HPDE6-E6E7 (cell line): ENCODE data around the gene BAZ1B.
"Not testable (repeated sequence)": the region's sequence is repeated elsewhere in the genome, so short reads cannot be mapped to it uniquely, and the experiment has no call there.

Experiments used
- DNase-seq: peaks from one replicate; pipeline ENCODE4 v3.0.0; 2011; ENCODE audit warnings: missing footprints; ENCODE audit errors: extremely low spot score

The BAZ1B gene

DNA sequence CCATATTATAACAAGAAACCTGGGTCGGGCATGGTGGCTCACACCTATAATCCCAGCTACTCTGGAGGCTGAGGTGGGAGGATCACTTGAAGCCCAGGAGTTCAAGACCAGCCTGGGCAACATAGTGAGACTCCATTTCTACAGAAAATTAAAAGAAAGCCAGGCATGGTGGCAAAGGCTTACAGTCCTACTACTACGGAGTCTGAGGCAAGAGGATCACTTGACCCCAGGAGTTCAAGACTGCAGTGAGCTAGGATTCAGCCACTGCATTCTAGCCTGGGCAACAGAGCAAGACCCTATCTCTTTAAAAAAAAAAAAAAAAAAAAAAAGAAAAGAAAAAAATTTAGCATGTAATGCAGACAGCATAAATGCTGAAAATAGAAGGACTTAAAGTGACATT is 16.4 kb upstream of the BAZ1B start:
- not testable (repeated sequence) for DNase-seq

DNA sequence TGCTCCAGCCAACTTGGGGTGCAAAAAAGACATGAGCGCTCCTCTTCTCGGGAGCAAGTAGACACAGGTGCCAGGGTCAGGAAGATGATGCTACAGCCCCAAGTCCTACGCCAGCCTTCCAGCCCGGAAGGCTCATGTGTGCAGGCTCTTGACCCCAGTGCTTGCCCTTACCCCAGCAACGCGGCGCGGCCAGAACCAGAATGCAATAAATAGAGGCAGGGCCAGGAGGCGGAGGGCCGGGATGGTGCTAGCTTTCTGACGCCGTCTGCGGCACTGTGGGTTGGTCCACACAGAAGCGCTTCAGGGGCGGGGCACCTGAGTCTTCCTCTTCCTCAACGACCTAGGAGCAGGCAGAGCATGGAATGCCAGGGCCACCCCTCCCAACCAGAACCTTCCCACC is 15.0 kb upstream of the BAZ1B start:
- DNase-seq, result no peak

DNA sequence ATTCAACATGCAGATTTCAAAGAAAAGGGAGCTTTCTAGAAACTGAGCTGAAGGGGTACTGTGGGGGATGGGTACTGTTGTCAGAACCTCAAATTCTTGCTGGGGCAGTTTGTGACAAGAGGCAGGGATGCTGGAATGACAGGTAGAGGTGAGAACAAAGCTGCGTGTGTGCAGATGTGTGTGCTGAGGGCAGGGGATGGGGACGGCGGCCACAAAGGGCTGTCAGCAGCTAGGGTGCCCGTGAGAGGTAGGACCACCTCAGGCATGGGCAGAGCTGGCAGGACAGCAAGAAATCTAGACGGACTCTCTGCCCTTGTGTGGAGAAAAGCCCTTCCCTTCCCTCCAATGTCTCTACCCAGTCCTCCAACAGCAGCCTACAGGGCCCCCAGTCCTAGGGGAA is 14.4 kb upstream of the BAZ1B start:
- no peak for DNase-seq

DNA sequence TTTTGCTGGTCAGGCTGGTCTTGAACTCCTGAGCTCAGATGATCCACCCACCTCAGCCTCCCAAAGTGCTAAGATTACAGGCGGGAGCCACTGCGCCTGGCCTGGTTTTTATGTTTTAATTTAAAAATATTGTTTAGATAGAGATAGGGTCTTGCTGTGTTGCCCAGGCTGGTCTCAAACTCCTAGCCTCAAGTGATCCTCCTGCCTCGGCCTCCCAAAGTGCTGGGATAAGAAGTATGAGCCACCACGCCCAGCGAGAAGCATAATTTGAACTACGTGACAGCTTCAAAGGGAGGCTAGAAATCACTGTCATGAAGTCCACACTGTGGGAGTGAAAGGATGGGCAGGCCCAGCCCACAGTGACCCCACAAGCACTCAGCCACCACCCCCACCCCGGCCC is 13.8 kb upstream of the BAZ1B start:
- DNase-seq, result not testable (repeated sequence)

DNA sequence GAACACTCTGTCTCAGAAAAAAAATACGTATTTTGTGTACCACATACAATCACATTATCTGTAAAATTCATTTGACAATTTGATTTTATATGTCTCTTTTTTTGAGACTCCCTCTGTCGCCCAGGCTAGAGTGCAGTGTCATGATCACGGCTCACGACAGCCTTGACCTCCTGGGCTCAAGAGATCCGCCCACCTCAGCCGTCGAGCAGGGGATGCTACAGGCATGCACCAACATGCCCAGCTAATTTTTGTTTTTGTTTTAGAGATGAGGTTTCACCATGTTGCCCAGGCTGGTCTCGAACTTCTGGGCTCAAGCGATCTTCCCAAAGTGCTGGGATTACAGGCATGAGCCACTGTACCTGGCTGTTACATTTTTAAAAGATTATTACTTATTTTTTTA is 11.6 kb upstream of the BAZ1B start:
- no peak for DNase-seq

DNA sequence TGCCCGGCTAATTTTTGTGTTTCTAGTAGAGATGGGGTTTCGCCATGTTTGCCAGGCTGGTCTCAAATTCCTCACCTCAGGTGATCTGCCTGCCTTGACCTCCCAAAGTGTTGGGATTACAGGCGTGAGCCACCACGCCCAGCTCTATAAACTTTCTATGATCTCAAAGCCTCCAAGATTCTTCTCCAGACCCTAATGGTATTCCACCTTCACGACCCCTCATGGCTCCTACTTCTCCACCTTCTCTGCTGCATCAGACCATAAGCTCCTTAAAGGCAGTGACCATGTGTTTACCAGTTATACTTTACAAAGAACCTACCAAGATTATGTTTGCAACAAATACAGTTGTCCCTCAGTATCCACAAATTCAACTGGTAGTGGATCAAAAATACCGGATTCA is 10.1 kb upstream of the BAZ1B start:
- DNase-seq, result no peak

DNA sequence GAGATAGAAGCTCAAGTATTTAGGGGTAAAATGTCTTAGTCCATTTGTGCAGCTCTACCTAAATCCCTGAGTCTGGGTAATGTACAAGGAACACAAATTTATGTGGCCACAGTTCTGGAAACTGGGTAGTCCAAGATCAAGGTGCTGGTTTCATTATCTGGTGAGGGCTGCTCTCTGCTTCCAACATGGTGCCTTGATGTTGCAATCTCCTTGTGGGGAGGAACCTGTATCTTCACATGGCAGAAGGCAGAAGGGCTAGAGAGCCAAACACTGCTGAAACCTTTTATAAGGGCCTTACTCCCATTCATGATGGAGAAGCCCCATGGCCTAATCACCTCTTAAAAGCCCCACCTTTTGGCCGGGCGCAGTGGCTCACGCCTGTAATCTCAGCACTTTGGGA is 8.7 kb upstream of the BAZ1B start:
- no peak for DNase-seq

DNA sequence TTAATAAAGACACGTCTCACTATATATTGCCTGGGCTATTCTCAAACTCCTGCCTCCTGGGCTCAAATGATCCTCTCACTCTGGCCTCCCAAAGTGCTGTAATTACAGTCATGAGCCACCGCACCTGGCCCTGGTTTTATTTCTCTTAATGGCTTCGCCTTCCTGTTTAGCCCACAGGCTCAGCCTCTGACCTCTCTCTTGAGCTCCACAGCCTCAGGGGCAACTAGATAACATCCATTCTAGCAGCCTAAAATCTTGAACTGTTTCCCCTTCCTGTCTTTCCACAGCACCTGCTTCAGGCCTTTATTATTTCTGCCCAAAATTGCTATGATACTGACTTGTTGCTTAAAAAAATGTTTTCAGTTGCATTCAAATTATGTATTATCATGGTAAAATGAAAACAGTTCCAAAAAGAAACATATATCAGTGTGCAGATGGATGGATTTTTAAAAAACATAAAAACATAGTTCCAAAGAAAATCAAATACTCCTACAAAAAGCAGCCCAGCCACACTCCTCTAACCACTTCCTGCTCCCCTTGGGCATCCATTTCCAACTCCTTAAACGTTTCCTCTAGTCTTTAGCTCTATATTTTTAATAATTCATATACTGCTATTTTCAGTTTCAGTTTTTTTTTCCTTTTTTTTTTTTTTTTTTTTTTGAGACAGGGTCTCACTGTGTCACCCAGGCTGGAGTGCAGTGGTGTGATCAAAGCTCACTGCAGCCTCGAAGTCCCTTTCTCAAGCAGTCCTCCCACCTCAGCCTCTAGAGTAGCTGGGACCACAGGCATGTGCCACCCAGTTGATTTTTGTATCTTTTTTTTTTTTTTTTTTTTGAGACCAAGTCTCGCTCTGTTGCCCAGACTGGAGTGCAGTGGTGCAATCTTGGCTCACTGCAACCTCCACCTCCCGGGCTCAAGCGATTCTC is 5.1 kb upstream of the BAZ1B start:
- DNase-seq, result no peak

DNA sequence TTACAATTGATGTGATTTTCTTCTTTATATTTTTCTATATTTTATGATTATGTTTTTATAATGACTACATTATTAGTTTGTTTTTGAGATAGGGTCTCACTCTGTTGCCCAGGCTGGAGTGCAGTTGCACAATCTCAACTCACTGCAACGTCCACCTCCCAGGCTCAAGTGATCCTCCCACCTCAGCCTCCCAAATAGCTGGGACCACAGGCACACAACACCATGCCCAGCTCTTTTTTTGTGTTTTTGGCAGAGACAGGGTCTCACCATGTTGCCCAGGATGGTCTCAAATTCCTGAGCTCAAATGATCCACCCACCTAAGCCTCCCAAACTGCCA is 4.0 kb upstream of the BAZ1B start:
- DNase-seq, result not testable (repeated sequence)

DNA sequence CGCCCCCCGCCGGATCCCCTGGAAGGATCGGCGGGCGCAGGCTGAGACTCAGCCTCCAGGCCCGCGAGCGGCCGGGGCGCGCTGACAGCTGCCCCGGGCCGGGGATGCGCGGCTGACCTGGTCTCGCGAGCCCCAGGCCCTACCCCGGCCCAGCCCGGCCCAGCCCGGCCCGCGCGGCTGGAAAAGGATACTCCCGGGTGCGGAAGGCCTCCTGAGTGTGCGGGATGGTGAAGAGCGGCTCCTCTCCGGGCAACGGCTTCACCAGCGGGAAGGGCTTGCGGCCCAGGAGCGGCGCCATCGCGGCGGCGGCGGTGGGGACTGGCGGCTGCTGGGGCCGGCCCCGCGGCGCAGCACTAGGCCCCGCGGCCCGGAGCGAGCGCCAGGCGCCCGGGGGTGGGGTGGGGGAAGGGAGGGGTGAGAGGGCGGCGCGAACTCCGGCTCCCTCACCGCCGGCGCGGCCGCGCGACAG is 423 bp downstream of the BAZ1B start:
- DNase-seq, result peak; percentile 26

DNA sequence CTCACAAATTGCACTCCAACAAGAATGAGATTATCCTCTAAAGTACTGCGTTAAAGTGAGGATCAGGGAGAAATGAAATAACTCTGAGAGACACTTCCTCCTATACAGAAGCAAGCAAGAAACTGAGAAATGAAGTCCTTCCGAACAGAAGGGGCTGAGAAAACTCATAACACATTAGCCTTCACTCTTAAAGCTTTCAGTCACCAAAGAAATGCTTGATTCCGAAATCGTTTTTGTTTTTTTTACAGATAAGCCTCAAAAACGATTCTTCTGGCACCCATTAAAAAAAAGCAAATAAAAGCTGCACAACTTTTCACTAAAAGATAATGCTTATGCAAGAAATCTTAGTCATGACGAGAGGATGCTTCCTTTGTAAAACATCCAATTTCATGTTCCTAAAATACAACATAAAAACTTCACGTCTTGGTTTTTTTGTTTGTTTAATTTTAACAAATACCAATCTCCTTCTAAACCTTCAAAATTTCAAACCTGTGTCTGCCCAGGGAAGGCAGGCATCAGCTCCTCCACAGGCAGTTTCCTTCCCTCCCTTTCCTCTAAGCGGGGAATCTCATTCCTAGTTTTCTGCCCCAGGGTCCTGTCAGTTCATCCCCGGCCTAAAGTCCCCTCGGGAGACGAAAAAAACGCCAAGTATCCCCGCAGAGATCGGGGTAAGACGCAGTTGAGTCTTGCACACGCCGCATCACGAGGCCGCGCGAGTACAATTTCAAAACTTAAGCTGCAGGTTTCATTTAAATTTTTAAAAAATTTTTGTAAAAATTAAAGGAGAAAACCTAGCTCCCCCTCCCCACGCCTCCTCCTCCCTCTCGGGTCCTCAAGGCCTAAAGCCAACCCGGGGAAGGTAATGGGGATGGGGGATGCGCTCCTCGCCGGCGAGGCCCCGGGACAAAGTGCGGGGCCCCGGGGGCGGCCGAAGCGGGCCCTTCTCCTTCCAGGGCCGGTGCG is 1.1 kb downstream of the BAZ1B start:
- DNase-seq, result no peak

DNA sequence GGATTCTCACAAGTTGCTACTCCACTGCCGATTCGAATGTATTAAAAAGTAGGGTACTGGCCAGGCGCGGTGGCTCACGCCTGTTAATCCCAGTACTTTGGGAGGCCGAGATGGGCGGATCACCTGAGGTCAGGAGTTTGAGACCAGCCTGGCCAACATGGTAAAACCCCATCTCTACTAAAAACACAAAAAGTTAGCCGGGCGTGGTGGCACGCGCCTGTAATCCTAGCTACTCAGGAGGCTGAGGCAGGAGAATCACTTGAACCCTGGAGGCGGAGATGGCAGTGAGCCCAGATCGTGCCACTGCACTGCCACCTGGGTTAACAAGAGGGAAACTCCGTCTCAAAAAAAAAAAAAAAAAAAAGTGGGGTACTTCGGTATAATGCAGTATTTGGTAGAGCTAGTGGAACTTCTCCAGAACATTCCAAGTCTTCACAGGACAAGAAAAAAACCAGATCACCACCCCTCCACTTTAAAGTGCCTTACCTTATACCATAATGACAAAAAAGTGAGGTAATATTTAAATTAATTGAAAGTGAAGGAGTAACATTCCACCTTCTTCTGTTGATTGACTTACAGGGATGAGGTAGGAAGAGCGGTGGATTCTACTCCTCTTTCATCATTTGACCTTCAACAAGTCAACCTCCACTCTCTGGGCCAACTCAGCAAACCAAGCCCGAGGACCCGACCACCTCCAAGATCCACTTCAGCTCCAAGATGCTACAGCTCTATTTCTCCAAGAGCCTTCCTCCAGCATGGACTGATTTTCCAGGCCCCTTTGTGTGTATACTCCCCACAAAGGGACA is 2.0 kb downstream of the BAZ1B start:
- no peak for DNase-seq

DNA sequence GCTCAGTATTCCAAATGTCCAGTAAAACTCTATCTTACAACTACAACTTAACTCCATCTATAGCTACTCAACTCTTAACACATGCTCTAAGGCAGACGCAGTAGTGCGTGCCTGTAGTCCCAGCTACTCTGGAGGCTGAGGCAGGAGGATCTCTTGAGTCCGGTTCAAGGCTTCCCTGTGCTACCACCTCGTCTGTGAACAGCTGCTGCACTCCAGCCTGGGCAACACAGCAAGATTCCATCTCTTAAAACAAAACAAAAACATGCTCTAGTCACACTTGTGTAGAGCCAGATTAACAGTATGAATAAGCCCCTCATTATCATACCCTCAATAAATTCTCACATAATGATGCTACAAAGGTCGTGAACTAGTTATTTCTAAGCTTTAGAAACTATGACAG is 3.6 kb downstream of the BAZ1B start:
- DNase-seq, result no peak

DNA sequence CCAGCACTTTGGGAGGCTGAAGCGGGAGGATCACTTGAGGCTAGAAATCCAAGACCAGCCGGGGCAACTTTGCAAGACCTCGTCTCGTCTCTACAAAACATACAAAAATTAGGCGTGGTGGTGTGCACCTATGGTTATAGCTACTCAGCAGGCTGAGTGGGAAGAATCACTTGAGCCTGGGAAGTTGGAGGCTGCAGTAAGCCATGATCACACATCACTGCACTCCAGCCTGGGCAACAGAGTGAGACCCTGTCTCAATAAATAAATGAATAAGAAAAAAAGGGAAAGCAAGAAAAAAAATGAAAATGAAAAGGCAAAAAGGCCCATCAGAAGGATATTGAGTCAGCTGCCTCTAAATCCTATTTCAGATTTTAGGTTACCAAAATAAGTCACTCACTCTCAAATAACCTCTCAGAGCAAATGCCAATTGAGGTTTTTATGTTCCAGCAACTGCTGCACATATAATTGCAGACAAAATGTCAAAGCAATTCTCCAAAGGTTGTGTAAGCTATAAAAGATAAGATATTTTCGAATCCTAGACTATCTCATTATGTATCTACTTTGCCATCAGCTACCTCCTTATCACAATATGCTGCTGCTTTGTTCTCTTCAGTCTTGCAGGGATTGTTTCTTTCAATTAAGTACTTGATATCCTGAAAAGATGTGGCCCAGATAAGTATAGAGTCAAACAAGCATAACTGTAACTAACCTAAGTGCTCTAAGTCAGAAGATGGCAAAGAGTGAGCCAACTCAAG is 4.7 kb downstream of the BAZ1B start:
- DNase-seq, result no peak

DNA sequence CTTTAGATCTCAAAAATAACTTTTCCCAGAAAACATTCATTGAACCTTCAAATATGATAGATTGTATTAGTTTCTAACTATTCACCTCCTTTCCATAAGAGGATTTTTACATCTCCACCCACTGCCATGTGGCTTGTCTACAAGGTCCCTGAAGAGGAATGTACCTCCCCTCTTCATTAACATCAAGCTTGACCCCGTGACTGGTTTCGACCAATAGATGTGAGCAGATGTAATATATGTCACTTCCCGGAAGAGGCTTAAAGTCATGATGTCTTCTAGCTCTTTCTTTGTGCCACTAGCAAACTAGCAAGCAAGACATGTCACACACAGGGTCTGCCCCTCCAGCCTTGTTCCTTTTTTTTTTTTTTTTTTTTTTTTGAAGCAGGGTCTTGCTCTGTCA is 6.9 kb downstream of the BAZ1B start:
- no peak for DNase-seq

DNA sequence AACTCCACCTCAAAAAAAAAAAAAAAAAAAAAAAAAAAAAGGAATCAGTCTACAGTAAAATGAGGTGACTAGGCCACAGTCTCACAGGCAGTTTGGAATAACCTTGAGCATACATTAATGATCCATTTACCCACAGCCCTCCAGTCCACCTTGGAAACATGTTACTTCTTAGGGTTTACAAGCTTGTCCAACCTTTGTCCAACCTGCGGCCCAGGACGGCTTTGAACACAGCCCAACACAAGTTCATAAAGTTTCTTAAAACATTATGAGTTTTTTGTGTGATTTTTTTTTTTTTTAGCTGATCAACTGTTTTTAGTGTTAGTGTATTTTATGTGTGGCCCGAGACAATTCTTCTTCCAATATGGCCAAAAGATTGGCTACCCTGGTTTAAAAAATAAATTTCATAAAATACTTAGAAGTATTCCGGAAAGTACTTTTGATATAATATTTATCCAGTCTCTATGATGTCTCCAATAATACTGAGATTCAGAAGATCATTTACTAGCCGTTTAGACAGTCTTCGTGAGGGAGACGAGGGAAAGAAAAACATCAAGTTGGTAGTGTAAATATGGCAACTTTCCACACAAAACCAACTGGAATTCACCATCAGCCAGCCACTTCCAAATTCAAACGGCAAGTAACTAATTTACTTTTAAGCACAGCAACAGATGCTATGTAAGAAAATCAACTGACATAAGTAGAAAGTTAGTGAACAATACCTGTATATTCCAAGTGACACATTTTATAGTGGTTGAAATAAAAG is 9.9 kb downstream of the BAZ1B start:
- no peak for DNase-seq

DNA sequence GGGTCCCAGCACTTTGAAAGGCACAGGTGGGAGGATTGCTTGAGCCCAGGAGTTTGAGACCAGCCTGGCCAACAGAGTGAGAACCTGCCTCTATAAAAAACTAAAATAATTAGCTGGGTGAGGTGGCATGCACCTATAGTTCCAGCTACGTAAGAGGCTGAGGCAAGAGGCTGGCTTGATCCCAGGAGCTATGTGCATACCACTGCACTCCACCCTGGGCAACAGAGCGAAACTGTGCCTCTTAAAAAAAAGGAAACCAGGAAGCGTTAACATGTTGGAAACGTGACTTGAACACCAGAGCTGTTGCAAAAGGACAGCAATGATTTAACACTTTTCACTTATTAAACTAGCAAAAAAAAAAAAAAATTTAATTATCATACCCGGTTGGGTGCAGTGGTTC is 12.6 kb downstream of the BAZ1B start:
- no peak for DNase-seq

DNA sequence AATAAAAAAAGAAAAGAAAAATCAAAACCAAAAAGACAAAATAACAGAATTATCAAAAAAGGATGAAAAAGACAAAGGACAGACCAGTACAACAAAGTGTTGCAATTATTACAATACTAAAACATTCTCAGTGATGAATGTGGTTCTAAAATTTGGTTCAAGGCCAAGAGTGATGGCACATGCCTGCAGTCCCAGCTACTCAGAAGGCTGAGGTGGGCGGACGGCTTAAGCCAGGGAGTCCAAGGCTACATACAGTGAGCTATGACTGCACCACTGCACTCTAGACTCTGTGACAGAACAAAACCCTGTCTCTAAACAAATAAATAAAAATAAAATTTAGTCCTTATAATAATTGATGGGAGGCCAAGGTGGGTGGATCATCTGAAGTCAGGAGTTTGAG is 14.5 kb downstream of the BAZ1B start:
- DNase-seq, result no peak

DNA sequence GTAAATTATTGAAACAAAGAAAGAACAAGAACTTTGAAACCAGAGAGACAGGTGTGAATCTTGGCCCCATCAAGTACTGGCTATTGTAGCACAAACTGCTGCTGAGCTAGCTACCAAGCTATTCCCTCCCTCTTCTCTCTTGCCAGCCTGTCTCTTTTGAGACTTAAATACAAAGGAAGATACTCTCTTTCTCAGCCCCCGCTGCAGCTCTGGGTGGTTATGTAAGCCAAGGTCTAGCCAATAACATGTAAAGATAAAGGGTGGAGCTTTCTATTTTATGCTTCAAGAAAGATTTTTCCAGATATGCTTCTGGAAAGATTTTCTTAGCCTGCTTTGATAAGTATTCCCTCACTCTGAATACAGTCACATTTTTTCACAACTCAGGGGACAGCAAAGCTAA is 17.2 kb downstream of the BAZ1B start:
- DNase-seq, result no peak

DNA sequence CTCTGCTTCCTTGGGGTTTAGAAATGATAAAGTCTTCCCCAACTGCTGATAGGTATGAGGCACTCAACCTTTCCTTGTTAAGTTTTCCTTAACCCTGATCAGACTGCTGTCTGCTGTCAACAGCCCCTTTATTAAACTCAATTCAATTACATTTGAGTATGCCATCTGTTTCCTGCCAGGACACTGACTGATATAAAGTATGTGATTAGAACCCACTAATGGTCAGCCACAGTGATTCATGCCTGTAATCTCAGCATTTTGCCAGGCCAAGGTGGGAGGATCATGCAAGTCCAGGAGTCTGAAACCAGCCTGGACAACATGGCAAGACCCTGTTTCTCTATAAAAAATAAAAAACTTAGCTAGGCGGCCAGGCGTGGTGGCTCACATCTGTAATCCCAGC is 18.1 kb downstream of the BAZ1B start:
- DNase-seq, result no peak
